Measurements from ENCODE around the gene GATD1.

Gene GATD1

GRCh38 chr11:721741-722345 is 55.4 kb downstream of the GATD1 start:
- Histone ChIP-seq H3K9me3 (ENCODE audit: severe bottlenecking) (no peaks in the 10 kb centered on the region), H3K36me3 (no peaks in the 10 kb centered on the region), H3K27ac (no peak overlapping the region), H3K4me3 (ENCODE audit: low read depth, low read length) (no peak overlapping the region), H3K27me3 (ENCODE audit: insufficient read depth, low read depth, severe bottlenecking) (peaks cover 27% of the 10 kb centered on the region)
- DNase-seq: peak; percentile 53
- TF ChIP-seq CTCF (IDR thresholded peaks at IDR 0.05; ENCODE audit: low read depth, low read length): no peak

GRCh38 chr11:721247-721740 is 56.0 kb downstream of the GATD1 start:
- DNase-seq: no peak
- Histone ChIP-seq H3K27ac (no peak overlapping the region), H3K27me3 (ENCODE audit: insufficient read depth, low read depth, severe bottlenecking) (peaks cover 27% of the 10 kb centered on the region)

GRCh38 chr11:720642-721246 is 56.5 kb downstream of the GATD1 start:
- peak; percentile 76 for DNase-seq
- TF ChIP-seq CTCF (IDR thresholded peaks at IDR 0.05; ENCODE audit: low read depth, low read length): no peak
- H3K27ac ChIP-seq: no peak overlapping the region
- H3K4me3 ChIP-seq (ENCODE audit: low read depth, low read length): peak overlapping the region; percentile 13
- no peaks in the 10 kb centered on the region for H3K36me3 ChIP-seq
- no peaks in the 10 kb centered on the region for H3K9me3 ChIP-seq (ENCODE audit: severe bottlenecking)
- peaks cover 27% of the 10 kb centered on the region for H3K27me3 ChIP-seq (ENCODE audit: insufficient read depth, low read depth, severe bottlenecking)

More at GRCh38 chr11:721247-721740, 56.0 kb downstream of the GATD1 start:
- TF ChIP-seq CTCF (IDR thresholded peaks at IDR 0.05; ENCODE audit: low read depth, low read length): no peak
- H3K4me3 ChIP-seq (ENCODE audit: low read depth, low read length): peak overlapping the region; percentile 13; the same call in 1 of the 2 replicates
- no peaks in the 10 kb centered on the region for H3K36me3 ChIP-seq
- H3K9me3 ChIP-seq (ENCODE audit: severe bottlenecking): no peaks in the 10 kb centered on the region

- Histone ChIP-seq H3K9me3 (ENCODE audit: severe bottlenecking) (peaks cover 2% of the 10 kb centered on the region), H3K4me3 (ENCODE audit: low read depth, low read length) (peak overlapping the region; percentile 13), H3K27ac (no peak overlapping the region), H3K36me3 (no peaks in the 10 kb centered on the region), H3K27me3 (ENCODE audit: insufficient read depth, low read depth, severe bottlenecking) (peaks cover 27% of the 10 kb centered on the region)
- no peak for TF ChIP-seq CTCF (IDR thresholded peaks at IDR 0.05; ENCODE audit: low read depth, low read length)
- no peak for DNase-seq
Measured at GRCh38 chr11:720017-720641, 57.2 kb downstream of the GATD1 start.

GRCh38 chr11:719214-720016 is 57.9 kb downstream of the GATD1 start:
- Histone ChIP-seq H3K4me3 (ENCODE audit: low read depth, low read length) (no peak overlapping the region), H3K9me3 (ENCODE audit: severe bottlenecking) (peaks cover 7% of the 10 kb centered on the region), H3K27ac (no peak overlapping the region), H3K36me3 (no peaks in the 10 kb centered on the region), H3K27me3 (ENCODE audit: insufficient read depth, low read depth, severe bottlenecking) (peaks cover 27% of the 10 kb centered on the region)
- no peak for DNase-seq
- TF ChIP-seq CTCF (IDR thresholded peaks at IDR 0.05; ENCODE audit: low read depth, low read length): no peak
